ENCODE results near the gene TUBB3.
"Not testable (repeated sequence)": the region's sequence is repeated elsewhere in the genome, so short reads cannot be mapped to it uniquely, and the experiment has no call there.

TUBB3 gene

DNA sequence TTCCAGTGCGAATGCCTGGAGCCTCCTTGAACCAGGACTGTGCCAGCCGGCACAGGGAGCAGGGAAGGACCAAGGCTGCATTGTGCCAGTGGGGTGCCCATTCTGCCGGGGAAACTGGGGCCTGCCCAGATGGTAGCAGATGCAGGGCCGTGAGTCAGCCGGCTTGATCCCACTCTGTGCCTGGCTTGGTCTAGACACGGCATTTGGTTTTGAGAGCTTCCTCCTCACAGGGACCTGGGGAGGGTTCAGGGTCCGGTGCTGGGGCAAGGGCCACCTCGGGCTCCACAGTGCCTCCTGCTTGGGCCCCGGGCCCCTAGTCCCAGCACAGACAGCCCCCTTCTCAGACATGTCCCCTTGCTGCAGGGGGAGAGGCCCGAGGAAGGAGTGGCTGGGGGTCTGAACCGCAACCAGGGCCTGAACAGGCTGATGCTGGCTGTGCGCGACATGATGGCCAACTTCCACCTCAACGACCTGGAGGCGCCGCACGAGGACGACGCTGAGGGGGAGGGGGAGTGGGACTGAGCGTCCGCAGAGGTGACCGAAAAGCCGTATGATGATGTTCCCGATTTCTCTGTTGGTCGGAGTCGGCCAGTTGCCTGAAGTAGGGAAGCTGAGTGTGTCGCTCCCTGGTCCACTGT, 12.3 kb upstream of the TUBB3 start:
- H3K4me3 ChIP-seq (ENCODE audit: low read depth, low read length): no peak overlapping the region
- no peak for DNase-seq (ENCODE audit: low read depth, low spot score)
- CTCF ChIA-PET: interaction anchor here (0.8 to 4.6 kb wide), 14 partner anchors 8 to 211 kb away, joined by 3 to 37 read pairs (median 8); partner anchors contain the start of genes MC1R and TUBB3
- TF ChIP-seq, protein P1, sequence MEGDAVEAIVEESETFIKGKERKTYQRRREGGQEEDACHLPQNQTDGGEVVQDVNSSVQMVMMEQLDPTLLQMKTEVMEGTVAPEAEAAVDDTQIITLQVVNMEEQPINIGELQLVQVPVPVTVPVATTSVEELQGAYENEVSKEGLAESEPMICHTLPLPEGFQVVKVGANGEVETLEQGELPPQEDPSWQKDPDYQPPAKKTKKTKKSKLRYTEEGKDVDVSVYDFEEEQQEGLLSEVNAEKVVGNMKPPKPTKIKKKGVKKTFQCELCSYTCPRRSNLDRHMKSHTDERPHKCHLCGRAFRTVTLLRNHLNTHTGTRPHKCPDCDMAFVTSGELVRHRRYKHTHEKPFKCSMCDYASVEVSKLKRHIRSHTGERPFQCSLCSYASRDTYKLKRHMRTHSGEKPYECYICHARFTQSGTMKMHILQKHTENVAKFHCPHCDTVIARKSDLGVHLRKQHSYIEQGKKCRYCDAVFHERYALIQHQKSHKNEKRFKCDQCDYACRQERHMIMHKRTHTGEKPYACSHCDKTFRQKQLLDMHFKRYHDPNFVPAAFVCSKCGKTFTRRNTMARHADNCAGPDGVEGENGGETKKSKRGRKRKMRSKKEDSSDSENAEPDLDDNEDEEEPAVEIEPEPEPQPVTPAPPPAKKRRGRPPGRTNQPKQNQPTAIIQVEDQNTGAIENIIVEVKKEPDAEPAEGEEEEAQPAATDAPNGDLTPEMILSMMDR (IDR thresholded peaks at IDR 0.05; ENCODE audit: insufficient read depth, low read length, missing control alignments): no peak
- POLR2A ChIA-PET: interaction anchor here (0.9 kb wide), 1 partner anchor 11 kb away, joined by 8 read pairs; no protein-coding TSS in a partner anchor

GRCh38 chr16:89911375-89911774, 11.8 kb upstream of the TUBB3 start:
- no peak overlapping the region for H3K4me3 ChIP-seq (ENCODE audit: low read depth, low read length)
- CTCF ChIA-PET: interaction anchor here (1.1 to 4.6 kb wide), 9 partner anchors 8 to 211 kb away, joined by 3 to 37 read pairs (median 15); partner anchors contain the start of genes MC1R and TUBB3
- DNase-seq (ENCODE audit: low read depth, low spot score): no peak
- TF ChIP-seq, protein P1 (IDR thresholded peaks at IDR 0.05; ENCODE audit: insufficient read depth, low read length, missing control alignments): no peak
- POLR2A ChIA-PET: no interaction called here

GRCh38 chr16:89912143-89912542, 11.0 kb upstream of the TUBB3 start:
- TF ChIP-seq, protein P1 (IDR thresholded peaks at IDR 0.05; ENCODE audit: insufficient read depth, low read length, missing control alignments): no peak
- CTCF ChIA-PET: interaction anchor here (1.1 to 4.6 kb wide), 5 partner anchors 11 to 51 kb away, joined by 3 to 34 read pairs (median 3); partner anchors contain the start of gene TUBB3
- DNase-seq (ENCODE audit: low read depth, low spot score): no peak
- H3K4me3 ChIP-seq (ENCODE audit: low read depth, low read length): no peak overlapping the region
- POLR2A ChIA-PET: interaction anchor here (0.9 kb wide), 1 partner anchor 10 kb away, joined by 3 read pairs; no protein-coding TSS in a partner anchor

DNA sequence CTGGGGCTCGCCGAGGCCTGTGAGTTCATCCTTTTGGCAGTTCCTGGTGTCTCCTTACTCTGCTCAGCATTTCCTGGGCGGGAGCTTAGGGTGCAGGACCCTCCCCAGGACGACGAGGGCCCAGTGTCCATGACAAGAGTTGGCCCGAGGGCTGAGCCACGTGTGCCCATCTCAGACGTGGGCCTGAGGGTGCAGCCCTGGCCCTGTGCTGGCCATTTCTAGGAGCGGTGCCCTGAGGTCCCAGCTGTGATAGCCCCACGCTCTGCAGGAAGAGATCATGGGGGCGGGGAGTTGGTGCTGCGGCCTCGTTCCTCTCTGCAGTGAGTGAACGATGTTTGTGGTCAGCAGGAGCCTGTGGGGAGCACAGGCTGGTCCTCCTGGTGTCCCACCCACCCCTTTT, 10.5 kb upstream of the TUBB3 start:
- TF ChIP-seq, protein P1 (IDR thresholded peaks at IDR 0.05; ENCODE audit: insufficient read depth, low read length, missing control alignments): no peak
- no peak overlapping the region for H3K4me3 ChIP-seq (ENCODE audit: low read depth, low read length)
- CTCF ChIA-PET: interaction anchor here (1.1 to 4.6 kb wide), 5 partner anchors 11 to 52 kb away, joined by 3 to 34 read pairs (median 3); partner anchors contain the start of gene TUBB3
- POLR2A ChIA-PET: interaction anchor here (0.8 to 0.9 kb wide), 2 partner anchors 9 to 10 kb away, joined by 3 to 4 read pairs; partner anchors contain the start of gene TUBB3
- DNase-seq (ENCODE audit: low read depth, low spot score): no peak

- ChIA-PET CTCF (interaction anchor here (4.6 kb wide), 1 partner anchor 10 kb away, joined by 34 read pairs; the partner anchor contains the start of gene TUBB3), POLR2A (interaction anchor here (0.8 kb wide), 1 partner anchor 9 kb away, joined by 4 read pairs; the partner anchor contains the start of gene TUBB3)
- no peak overlapping the region for H3K4me3 ChIP-seq (ENCODE audit: low read depth, low read length)
- DNase-seq (ENCODE audit: low read depth, low spot score): no peak
- TF ChIP-seq, protein P1 (IDR thresholded peaks at IDR 0.05; ENCODE audit: insufficient read depth, low read length, missing control alignments): no peak
Observed at GRCh38 chr16:89913408-89914387, 9.4 kb upstream of the TUBB3 start.

- H3K4me3 ChIP-seq (ENCODE audit: low read depth, low read length); DNase-seq (ENCODE audit: low read depth, low spot score); CTCF ChIA-PET: not testable (repeated sequence)
- POLR2A ChIA-PET: interaction anchor here (1.2 kb wide), 1 partner anchor 9 kb away, joined by 3 read pairs; no protein-coding TSS in a partner anchor
Observed at GRCh38 chr16:89914642-89915285, 8.4 kb upstream of the TUBB3 start.
